Smooth muscle cell (in vitro differentiated cells): ENCODE data around the gene POMT2. TPM values are rescaled to one million over a fixed set of nuclear protein-coding genes. Genes with fewer than 3 reads are reported as not detected.

ENCODE experiments used
- DNase-seq: peaks from one replicate; lab custom pipeline; 2025; ENCODE audit not compliant: unreplicated experiment; lab: John Stamatoyannopoulos, UW
- H2AFZ ChIP-seq: fragments of 200-600 bp; sonication (generic); 2 replicates; pipeline ENCODE4 v1.6.0; 2016; ENCODE audit warnings: antibody characterized with exemption, low read depth, mild to moderate bottlenecking
- H3F3A ChIP-seq: fragments of 200-600 bp; sonication (generic); 2 replicates; pipeline ENCODE4 v1.6.0; 2017; ENCODE audit warnings: antibody characterized with exemption, low read depth
- H3K27ac ChIP-seq: fragments of 200-600 bp; sonication (generic); 2 replicates; pipeline ENCODE4 v1.5.1; 2016; ENCODE audit warnings: low read depth, mild to moderate bottlenecking
- H3K27me3 ChIP-seq: fragments of 200-600 bp; sonication (generic); 2 replicates; pipeline ENCODE4 v1.6.1; 2016; ENCODE audit warnings: low read depth, mild to moderate bottlenecking
- H3K36me3 ChIP-seq: fragments of 200-600 bp; sonication (generic); 2 replicates; pipeline ENCODE4 v1.5.1; 2016; ENCODE audit warnings: low read depth
- H3K4me1 ChIP-seq: fragments of 200-600 bp; sonication (generic); 2 replicates; pipeline ENCODE4 v1.5.1; 2016; ENCODE audit warnings: low read depth
- H3K4me2 ChIP-seq: fragments of 200-600 bp; sonication (generic); 2 replicates; pipeline ENCODE4 v1.6.0; 2016; ENCODE audit warnings: mild to moderate bottlenecking
- H3K4me3 ChIP-seq: fragments of 200-600 bp; sonication (generic); 2 replicates; pipeline ENCODE4 v1.5.1; 2016; ENCODE audit warnings: mild to moderate bottlenecking
- H3K79me2 ChIP-seq: fragments of 200-600 bp; sonication (generic); 2 replicates; pipeline ENCODE4 v1.6.0; 2016; ENCODE audit warnings: low read depth, mild to moderate bottlenecking
- H3K9ac ChIP-seq: fragments of 200-600 bp; sonication (generic); 2 replicates; pipeline ENCODE4 v1.6.0; 2016; ENCODE audit warnings: low read depth
- H3K9me3 ChIP-seq: fragments of 200-600 bp; sonication (generic); replicated peaks from 2 replicates; pipeline ENCODE4 v1.5.1; 2016; ENCODE audit warnings: low read depth
- H4K20me1 ChIP-seq: fragments of 200-600 bp; sonication (generic); 2 replicates; pipeline ENCODE4 v1.6.0; 2016; ENCODE audit warnings: low read depth
- CTCF ChIP-seq: fragments of 200-600 bp; sonication (generic); IDR thresholded peaks from 2 replicates; pipeline ENCODE4 v1.5.1; 2017; ENCODE audit warnings: borderline replicate concordance, mild to moderate bottlenecking, antibody characterized with exemption; ENCODE audit not compliant: insufficient read depth, poor library complexity, severe bottlenecking
- WGBS: methylation state at CpG from one replicate; pipeline ENCODE4 v1.1.7; 2016; ENCODE audit warnings: low lambda C conversion rate; 5-methylcytosine and 5-hydroxymethylcytosine counted together
- polyA plus RNA-seq: library from polyadenylated mRNA; unstranded; fragments of >200 nt; fragmentation: Nextera tagmentation; extraction: Ambion mirVana; gene quantifications from 2 replicates; pipeline ENCODE4 v1.2.1, GENCODE V29; 2016
- total RNA-seq: library from RNA; depleted of rRNA; stranded (reverse); fragments of >200 nt; gene quantifications from 2 replicates; pipeline ENCODE4 v1.2.3, GENCODE V29; 2014

Gene POMT2
- total and polyA plus RNA-seq, 2 experiments from 2014 or later = 15.9 to 39.8 TPM

DNA sequence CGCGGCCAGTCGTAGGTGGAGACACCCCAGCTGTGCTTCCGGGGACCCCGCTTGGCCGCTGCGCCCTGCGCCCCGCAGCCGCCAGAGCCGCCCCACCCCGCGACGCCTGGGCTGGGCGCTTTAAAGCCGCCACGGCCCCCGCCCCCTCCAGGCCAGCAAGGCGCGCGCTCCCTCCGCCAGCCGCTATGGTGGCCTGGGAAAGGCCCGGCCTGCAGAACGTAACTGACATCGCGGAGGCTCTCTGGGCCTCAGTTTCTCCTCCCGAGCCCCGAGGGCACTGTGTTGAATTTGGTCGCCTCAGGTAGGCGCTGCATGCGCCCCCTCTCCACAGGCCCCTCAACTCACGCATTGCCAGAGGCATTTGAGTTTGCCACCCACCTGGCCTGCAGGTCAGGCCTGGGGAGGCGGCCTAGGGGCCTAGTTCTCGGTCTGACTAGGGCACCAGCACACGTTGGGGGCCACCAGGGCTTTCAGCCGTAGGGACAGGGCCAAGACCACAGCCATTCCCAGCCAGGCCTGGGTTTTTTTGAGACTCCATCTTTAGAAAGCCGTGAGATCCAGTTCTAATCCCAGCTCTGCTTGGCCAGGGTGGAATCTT lies 49.5 kb downstream of the POMT2 start, which contains the start of gene NGB:
NGB (minus strand) TSS at position 94 of the 598 bp plus-strand sequence. CDS start 269 bp downstream, outside the sequence.
- H3F3A ChIP-seq = no peaks in the 10 kb centered on the region
- no peaks in the 10 kb centered on the region for H3K79me2 ChIP-seq
- no peak within 1 kb of the TSS for H3K27ac ChIP-seq
- H3K4me1 ChIP-seq = no peaks in the 10 kb centered on the region
- H3K9ac ChIP-seq = no peak within 1 kb of the TSS
- H3K9me3 ChIP-seq = no peaks in the 10 kb centered on the region
- peak within 1 kb of the TSS; percentile 13 for H3K4me3 ChIP-seq
- TF ChIP-seq CTCF = no peak
- H2AFZ ChIP-seq = no peak within 1 kb of the TSS
- peak within 1 kb of the TSS; percentile 31 for H3K4me2 ChIP-seq
- no peaks in the 10 kb centered on the region for H3K36me3 ChIP-seq
- DNase-seq = no peak
- no peaks in the 10 kb centered on the region for H4K20me1 ChIP-seq
- WGBS = 55% methylated on average over 11 of the region's 38 CpGs
- H3K27me3 ChIP-seq = peaks cover 53% of the 10 kb centered on the region

DNA sequence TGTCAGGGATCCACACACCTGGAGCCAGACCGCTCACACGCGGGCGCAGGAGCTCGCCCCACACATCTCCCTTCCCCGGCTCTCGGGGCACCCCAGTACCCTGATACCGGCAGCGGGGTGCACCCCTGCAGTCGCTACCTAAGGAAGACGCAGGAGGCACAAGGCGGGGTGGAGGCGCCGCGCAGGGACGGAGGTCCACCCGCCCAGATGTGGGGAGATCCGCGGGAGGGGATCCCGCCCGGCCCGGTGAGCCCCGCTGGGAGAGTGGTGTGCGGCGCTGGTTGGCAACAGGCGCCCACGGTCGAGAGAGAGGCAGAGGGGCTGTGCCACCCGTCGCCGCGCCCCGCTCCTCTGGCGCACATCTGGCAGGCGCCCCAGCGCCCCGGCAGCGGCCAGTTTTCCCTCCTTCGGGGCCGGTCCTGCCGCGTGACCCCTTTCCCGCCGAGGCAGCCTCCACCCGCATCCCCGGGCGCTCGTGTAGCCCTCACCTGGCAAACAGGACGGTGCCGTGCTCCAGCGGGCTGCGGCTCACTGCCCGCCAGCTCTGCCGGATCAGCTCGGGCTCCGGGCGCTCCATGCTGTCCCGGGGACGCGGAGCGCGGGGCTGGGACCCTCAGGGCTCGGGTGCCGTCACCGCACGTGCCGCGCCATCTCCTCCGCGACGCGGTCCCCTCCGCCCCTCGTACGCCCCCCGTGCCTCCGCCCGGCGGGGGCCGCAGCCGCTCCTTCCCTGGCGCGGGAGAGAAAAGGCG lies 50.1 kb downstream of the POMT2 start:
- Histone ChIP-seq H3K27me3 (peaks cover 53% of the 10 kb centered on the region), H3K27ac (no peak overlapping the region), H3K4me3 (peak overlapping the region; percentile 13), H3K36me3 (no peaks in the 10 kb centered on the region), H3K9me3 (no peaks in the 10 kb centered on the region), H2AFZ (no peak overlapping the region), H3F3A (no peaks in the 10 kb centered on the region), H3K79me2 (no peaks in the 10 kb centered on the region), H4K20me1 (no peaks in the 10 kb centered on the region), H3K4me1 (no peaks in the 10 kb centered on the region), H3K4me2 (peak overlapping the region; percentile 31), H3K9ac (no peak overlapping the region)
- WGBS = 12% methylated on average over 42 of the region's 84 CpGs
- TF ChIP-seq CTCF = no peak
- no peak for DNase-seq

DNA sequence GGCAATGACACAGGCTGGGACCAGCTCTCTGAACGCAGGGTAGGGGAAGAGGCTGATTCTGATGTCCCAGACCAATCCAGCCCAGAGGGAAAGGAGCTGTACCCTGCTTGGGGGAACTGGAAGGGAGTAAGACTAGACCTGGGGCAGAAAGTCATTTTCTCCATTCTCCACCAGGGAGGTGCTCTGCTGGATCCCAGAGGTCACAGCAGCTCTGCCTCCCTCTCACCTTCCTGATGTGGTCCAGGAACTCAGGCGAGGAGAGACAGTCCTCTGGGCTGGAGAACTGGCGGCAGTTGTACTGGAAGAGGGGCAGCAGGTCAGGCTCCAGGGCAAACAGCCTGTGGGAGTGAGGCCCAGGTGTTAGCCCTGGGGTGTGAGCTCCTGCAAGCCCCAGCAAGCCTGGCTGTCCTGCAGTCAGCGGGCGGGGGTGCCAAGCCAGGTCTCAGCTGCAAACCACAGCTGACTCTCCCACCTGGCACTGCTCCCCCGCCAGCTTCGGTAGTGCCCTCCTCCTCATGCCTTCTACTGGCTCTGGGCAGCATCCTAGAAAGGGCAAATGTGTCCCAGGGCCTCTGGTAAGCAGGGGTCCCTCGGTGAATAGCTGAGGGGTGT lies 51.6 kb downstream of the POMT2 start:
- no peak for DNase-seq
- no peaks in the 10 kb centered on the region for H3K79me2 ChIP-seq
- H3K4me3 ChIP-seq = no peak overlapping the region
- H3K9me3 ChIP-seq = no peaks in the 10 kb centered on the region
- H3K27me3 ChIP-seq = peaks cover 53% of the 10 kb centered on the region
- no peak overlapping the region for H3K27ac ChIP-seq
- H3K36me3 ChIP-seq = no peaks in the 10 kb centered on the region
- TF ChIP-seq CTCF = no peak
- H2AFZ ChIP-seq = no peak overlapping the region
- 65% methylated on average over 6 of the region's 8 CpGs for WGBS
- no peak overlapping the region for H3K4me2 ChIP-seq
- H4K20me1 ChIP-seq = no peaks in the 10 kb centered on the region
- H3F3A ChIP-seq = no peaks in the 10 kb centered on the region
- no peak overlapping the region for H3K9ac ChIP-seq
- H3K4me1 ChIP-seq = no peaks in the 10 kb centered on the region
